ENCODE results near the gene NFATC2.

DNA sequence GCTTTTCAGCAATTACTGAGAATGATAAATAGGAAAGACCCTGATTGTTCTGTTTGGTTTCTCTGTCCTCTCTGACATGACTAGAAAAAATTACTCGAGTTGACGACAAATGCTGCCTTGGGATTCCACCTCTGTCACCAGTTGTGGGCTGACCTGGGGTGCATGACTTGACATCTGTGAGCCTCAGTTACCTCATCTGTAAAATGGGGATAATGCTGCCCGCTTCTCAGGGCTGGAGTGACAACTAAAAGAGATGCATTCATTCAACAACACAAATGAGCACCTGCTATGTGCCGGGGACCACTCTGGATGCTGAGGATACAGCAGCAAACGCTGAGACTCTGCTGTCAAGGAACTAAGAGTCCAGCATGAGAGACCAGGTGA lies 94.8 kb downstream of the NFATC2 start:
- TF ChIP-seq, protein P1, sequence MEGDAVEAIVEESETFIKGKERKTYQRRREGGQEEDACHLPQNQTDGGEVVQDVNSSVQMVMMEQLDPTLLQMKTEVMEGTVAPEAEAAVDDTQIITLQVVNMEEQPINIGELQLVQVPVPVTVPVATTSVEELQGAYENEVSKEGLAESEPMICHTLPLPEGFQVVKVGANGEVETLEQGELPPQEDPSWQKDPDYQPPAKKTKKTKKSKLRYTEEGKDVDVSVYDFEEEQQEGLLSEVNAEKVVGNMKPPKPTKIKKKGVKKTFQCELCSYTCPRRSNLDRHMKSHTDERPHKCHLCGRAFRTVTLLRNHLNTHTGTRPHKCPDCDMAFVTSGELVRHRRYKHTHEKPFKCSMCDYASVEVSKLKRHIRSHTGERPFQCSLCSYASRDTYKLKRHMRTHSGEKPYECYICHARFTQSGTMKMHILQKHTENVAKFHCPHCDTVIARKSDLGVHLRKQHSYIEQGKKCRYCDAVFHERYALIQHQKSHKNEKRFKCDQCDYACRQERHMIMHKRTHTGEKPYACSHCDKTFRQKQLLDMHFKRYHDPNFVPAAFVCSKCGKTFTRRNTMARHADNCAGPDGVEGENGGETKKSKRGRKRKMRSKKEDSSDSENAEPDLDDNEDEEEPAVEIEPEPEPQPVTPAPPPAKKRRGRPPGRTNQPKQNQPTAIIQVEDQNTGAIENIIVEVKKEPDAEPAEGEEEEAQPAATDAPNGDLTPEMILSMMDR (IDR thresholded peaks at IDR 0.05), result no peak
- no peak for TF ChIP-seq POLR2A (IDR thresholded peaks at IDR 0.05)
